Spinal cord (tissue), 10 donors: ENCODE data around the gene RTP2. TPM values are rescaled to one million over a fixed set of nuclear protein-coding genes. Genes with fewer than 3 reads are reported as not detected.
A peak's percentile ranks its signal among the peaks of the same experiment; 100 is the strongest.

ENCODE experiments used
- DNase-seq, 6 donors: peaks; one replicate each; pipeline versions ENCODE4 v3.0.0 to v3.0.0-alpha.2; 2013 to 2015; ENCODE audit warnings: low spot score in 6 of 6, low read depth in 4 of 6
- H3K27ac ChIP-seq: one replicate; pipeline ENCODE4 v1.5.1; 2013; ENCODE audit warnings: low read depth, low read length, control low read depth
- H3K27me3 ChIP-seq: one replicate; pipeline ENCODE4 v1.6.1; 2013; ENCODE audit warnings: low read length; ENCODE audit not compliant: control insufficient read depth, insufficient read depth
- H3K36me3 ChIP-seq: one replicate; pipeline ENCODE4 v1.6.1; 2013; ENCODE audit warnings: low read length; ENCODE audit not compliant: control insufficient read depth, insufficient read depth
- H3K4me1 ChIP-seq: one replicate; pipeline ENCODE4 v1.6.1; 2013; ENCODE audit warnings: low read length; ENCODE audit not compliant: control insufficient read depth, insufficient read depth
- H3K4me3 ChIP-seq: one replicate; pipeline ENCODE4 v1.5.1; 2013; ENCODE audit warnings: low read depth, low read length, control low read depth
- H3K9me3 ChIP-seq: one replicate; pipeline ENCODE4 v1.6.1; 2013; ENCODE audit warnings: low read length; ENCODE audit not compliant: control insufficient read depth, insufficient read depth
- WGBS: methylation state at CpG from one replicate; pipeline ENCODE4 v1.1.5; 2013; ENCODE audit warnings: missing lambda C conversion rate; ENCODE audit not compliant: insufficient coverage; 5-methylcytosine and 5-hydroxymethylcytosine counted together
- long read RNA-seq, 4 donors: transcript quantifications; one replicate each; lab custom pipeline, GENCODE V29; 2026
- polyA plus RNA-seq, 2 donors: library from polyadenylated mRNA; unstranded; fragments of 120-200 nt; gene quantifications; one replicate each; pipeline ENCODE4 v1.2.1, GENCODE V29; 2013; ENCODE audit not compliant: insufficient read length in 2 of 2
- total RNA-seq, 2 donors: library from RNA; depleted of rRNA in 1 of 2; stranded (reverse); fragments of 120-200 nt in 1 of 2; fragments of >200 nt in 1 of 2; gene quantifications; one replicate each; pipeline versions ENCODE4 v1.2.3 to v1.2.4, GENCODE V29; 2013 to 2014
- donor health status: healthy.

The RTP2 gene, protein sequence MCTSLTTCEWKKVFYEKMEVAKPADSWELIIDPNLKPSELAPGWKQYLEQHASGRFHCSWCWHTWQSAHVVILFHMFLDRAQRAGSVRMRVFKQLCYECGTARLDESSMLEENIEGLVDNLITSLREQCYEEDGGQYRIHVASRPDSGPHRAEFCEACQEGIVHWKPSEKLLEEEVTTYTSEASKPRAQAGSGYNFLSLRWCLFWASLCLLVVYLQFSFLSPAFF
- total RNA-seq = not detected
- not detected for polyA plus RNA-seq
- long read RNA-seq, donor 1 = 0 reads
- long read RNA-seq, donor 2 = 0 reads
- long read RNA-seq, donor 3 = 0 reads
- long read RNA-seq, donor 4 = 0 reads

DNA sequence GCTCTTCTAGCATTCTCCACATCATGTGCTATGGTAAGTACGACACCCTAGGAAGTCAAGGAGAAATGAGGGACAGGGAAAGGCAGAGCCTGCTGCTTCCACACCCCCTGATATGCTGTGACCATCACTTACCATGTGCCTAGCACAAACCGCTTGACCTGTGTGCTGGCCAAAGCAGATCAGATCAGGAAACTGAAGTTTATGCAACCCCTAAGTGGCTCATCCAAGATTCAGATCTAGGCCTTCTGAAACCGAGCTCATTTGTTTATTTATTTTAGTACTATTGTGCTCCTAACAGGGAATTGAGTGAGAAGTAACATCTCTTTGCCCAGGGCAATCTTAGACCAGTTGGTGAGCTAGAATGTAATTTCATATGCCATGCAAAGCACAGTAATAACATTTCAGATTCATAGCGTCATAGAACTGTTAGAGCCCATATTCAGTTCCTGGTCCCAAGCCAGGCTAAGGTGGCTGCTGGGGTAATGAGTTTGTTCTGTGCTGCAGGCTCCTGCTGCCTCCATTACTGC, at the start of gene RTP2:
RTP2 (minus strand) TSS at position 51 of the 527 bp plus-strand sequence. CDS start 429 bp downstream, outside the sequence.
- no peak within 1 kb of the TSS for H3K27ac ChIP-seq
- H3K9me3 ChIP-seq = no peaks in the 10 kb centered on the region
- H3K36me3 ChIP-seq = no peaks in the 10 kb centered on the region
- H3K4me1 ChIP-seq = peaks cover 3% of the 10 kb centered on the region
- DNase-seq = peak in 1 of 6 donors; percentile 47
- no peaks in the 10 kb centered on the region for H3K27me3 ChIP-seq
- 50% methylated on average over 2 of the region's 4 CpGs for WGBS
- no peak within 1 kb of the TSS for H3K4me3 ChIP-seq

DNA sequence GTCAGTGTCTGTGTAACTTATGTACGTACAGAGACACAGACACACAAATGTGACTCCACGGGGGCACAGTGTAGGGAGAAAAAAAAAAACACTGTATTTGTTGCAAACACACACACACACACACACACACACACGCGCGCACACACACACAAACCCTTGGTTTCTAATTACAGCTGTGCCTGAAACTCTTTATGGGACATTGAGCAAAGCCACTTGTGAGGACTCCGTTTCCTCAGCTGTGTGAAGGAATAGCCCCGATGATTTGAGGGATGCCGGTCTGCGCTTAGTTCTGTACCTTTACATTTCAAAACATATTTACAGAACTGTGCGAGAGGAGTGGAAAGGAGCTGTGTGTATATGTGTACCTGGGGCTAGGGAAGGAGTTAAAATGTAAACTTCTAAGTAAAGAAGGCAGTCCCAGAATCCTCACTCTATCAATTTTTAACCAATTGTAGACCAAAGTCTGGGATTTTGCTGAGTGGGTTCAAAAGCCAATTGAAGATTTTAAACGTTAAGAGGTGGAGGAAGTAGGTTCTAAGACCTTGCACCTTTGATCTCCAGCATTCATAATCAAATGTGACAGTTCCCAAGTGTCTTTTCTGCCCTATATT, 48.3 kb upstream of the RTP2 start:
- peaks cover 4% of the 10 kb centered on the region for H3K27me3 ChIP-seq
- H3K9me3 ChIP-seq = no peaks in the 10 kb centered on the region
- H3K27ac ChIP-seq = no peak overlapping the region
- peak overlapping the region; percentile 19 for H3K4me3 ChIP-seq
- peak in 1 of 6 donors; percentile 31 for DNase-seq
- WGBS = no CpG with 5 or more reads among the region's 11 CpGs
- H3K4me1 ChIP-seq = peaks cover 8% of the 10 kb centered on the region
- H3K36me3 ChIP-seq = no peaks in the 10 kb centered on the region

DNA sequence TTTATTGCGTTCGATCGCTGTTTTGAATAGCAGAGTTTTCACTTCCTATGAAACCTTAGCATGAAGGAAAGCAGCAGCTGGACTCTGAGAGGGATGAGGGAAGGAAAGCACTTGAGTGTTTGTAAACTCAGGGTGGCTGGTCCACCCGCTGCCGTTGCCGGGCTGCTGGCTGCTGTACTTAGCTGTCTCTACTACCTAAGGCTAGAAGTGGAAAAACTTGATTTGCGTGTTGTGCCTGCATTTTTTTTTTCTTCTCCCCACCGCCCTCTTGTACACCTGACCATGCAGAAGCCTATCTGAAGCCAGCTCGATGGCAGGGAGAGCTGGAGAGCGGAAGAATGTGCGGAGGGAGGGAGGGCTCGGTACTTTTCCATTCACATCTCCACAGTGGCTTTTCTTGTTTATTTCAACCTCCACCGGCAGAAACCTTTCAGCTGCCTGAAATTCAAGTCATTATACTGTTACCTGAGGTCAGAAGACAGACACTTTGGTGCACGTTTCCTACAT, 47.7 kb upstream of the RTP2 start:
- DNase-seq = peak in 3 of 6 donors; percentile 31 to 60 (median 52)
- Histone ChIP-seq H3K4me3 (peak overlapping the region; percentile 19), H3K27ac (no peak overlapping the region)

DNA sequence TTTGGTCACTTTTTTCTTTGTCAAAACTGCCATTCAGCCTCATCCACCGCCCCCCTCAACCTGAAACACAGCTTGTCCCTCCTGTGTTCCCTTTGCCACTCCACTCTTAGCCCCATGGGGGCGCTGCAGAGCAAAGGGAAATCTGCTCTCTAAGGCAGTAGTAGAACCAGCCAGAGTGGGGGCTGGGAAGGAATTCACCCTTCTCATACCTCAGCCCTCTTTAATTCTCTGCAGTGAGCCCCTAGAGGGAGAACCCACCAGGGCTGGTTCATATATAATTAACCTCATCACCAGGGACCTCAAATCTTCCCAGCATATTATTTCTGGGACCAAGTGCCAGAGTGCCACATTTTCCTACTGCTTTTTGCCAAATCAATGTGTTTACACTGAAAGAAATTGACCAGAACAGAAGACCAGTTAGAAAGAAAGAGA, 45.7 kb upstream of the RTP2 start:
- H3K27ac ChIP-seq = peak overlapping the region; percentile 99
- peak in 4 of 6 donors; percentile 86 to 96 (median 94) for DNase-seq
- H3K9me3 ChIP-seq = no peaks in the 10 kb centered on the region
- H3K4me3 ChIP-seq = no peak overlapping the region
- peaks cover 4% of the 10 kb centered on the region for H3K27me3 ChIP-seq
- no peaks in the 10 kb centered on the region for H3K36me3 ChIP-seq
- H3K4me1 ChIP-seq = peaks cover 8% of the 10 kb centered on the region
- 0% methylated on average over 1 of the region's 2 CpGs for WGBS

More for the DNA sequence above, 47.7 kb upstream of the RTP2 start:
- no peaks in the 10 kb centered on the region for H3K36me3 ChIP-seq
- peaks cover 4% of the 10 kb centered on the region for H3K27me3 ChIP-seq
- WGBS = 39% methylated on average over 12 of the region's 14 CpGs
- no peaks in the 10 kb centered on the region for H3K9me3 ChIP-seq
- peaks cover 8% of the 10 kb centered on the region for H3K4me1 ChIP-seq

DNA sequence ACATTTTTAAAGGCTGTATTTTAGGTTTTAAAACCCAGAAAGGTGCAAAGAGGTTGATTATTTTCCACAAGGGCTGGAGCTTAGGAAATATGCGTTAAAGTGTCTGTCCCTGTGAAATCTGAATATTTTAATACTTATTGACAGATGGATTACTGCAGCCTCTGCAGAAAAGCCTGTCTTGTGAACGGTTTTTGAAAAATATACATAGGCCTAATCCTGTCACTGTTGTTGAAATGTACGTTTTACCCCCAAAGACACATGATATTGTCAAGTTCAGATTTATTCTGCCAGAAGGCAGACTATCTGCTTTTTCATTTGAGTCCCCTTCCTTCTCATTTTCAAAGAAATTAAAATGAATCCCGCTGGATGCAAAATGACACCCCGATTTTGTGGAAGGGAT, 45.1 kb upstream of the RTP2 start:
- H3K9me3 ChIP-seq = no peaks in the 10 kb centered on the region
- H3K27ac ChIP-seq = peak overlapping the region; percentile 99
- no peak overlapping the region for H3K4me3 ChIP-seq
- H3K36me3 ChIP-seq = no peaks in the 10 kb centered on the region
- H3K27me3 ChIP-seq = peaks cover 6% of the 10 kb centered on the region
- no peak for DNase-seq
- peaks cover 10% of the 10 kb centered on the region for H3K4me1 ChIP-seq
- 32% methylated on average over 4 of the region's 5 CpGs for WGBS

DNA sequence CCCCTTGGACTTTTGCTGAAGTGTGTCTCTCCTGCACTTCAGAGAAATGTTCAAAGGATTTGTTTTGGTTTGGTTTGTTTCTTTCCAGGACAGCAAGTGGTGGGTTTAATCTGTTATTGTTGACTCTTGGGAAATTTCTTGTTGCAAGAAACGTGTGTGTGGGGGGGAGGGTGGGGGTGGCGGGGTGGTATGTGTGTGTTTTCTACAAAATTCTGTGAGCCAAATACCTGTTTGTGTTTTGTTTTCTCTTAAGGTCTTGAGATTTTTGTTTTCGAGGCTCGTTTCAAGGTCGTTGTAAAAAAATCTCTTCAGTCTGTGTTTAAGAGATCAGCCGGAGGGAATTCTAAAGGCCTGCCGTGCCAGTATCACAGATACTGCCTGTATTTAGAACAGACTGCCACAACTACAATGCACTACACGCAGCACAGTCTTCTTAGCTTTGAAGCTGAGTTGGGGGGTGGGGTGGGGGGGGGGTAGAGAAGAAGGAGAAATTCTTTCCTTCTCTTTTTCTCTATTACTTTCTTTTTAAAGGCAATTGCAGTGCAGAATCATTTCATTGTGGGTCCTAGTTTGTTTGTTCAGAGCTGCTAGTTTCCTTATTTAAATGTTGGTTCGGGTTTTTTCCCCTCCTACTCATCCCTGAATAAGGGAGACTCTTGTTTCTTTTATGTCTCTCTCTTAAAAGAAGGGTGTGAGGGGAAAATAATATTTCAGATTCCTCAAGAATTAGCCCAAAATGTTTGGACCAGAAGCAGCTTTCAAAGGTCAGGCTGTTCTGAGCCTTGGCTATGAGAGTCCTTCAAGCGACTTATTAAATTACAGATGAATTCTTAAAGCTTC, 44.3 kb upstream of the RTP2 start:
- Histone ChIP-seq H3K4me1 (peaks cover 17% of the 10 kb centered on the region), H3K27ac (peak overlapping the region; percentile 99), H3K27me3 (peaks cover 3% of the 10 kb centered on the region), H3K36me3 (no peaks in the 10 kb centered on the region), H3K9me3 (no peaks in the 10 kb centered on the region), H3K4me3 (peak overlapping the region; percentile 83)
- WGBS = no CpG with 5 or more reads among the region's 10 CpGs
- peak in 3 of 6 donors; percentile 31 to 83 (median 73) for DNase-seq

DNA sequence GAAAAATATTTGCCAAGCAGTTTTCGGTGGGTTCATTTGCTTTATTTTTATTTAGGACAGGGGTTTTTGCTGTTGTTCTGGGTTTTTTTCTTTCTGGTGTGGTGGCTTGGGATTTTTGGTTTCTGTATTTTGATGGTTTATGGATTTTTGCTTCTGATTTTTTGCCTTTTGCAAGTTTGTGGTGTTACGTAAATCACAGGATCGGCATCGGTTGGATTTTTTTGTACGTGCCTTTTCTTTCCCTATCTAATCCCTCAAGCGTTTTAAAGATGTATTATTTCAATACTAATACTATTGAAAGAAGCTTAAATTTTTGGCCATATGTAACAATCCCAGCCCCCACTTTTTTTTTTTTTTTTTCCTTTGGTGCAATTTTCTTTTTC, 43.7 kb upstream of the RTP2 start:
- Histone ChIP-seq H3K9me3 (no peaks in the 10 kb centered on the region), H3K36me3 (no peaks in the 10 kb centered on the region), H3K4me1 (peaks cover 22% of the 10 kb centered on the region), H3K27me3 (peaks cover 2% of the 10 kb centered on the region), H3K27ac (peak overlapping the region; percentile 99), H3K4me3 (peak overlapping the region; percentile 83)
- peak in 1 of 6 donors; percentile 52 for DNase-seq
- WGBS = no CpG with 5 or more reads among the region's 6 CpGs

DNA sequence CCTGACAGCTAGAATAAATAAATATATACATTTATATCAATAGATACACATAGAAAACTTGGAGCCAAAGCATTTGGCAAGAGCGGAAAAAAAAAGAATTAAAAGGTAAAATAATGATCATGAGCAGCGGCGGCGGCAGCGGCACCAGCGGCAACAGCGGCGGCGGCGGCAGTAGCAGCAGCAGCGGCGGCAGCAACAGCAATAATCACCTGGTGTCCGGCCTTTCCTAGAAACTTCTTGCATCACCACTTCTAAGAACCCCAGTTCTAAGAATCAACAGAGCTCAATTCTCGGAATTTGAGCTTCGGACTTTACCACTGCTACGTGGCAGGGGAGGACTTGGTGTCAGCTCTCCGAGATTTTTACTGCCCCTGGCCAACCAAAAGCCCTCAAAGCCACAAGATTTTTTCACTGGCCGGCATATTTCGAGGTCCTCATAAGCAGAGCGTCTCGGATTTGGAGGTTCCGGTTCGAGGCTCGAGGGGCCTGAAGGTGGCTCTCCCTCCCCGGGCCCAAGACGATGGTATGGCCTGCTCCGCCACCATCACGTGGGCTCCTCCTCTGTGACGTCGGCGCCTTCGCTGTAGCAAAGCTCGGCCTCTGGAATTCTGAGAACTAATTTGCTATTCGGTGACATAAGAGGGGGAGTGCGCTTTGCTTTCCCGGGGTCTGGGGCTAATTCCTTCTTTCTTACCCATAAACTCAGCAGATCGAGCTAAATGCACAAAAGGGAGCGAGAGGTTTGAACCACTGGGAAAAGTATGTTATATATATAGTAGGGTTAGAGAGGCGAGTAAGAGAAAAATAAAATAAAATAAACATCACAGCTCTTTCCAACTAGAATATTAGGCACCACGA, 43.1 kb upstream of the RTP2 start, which contains the start of gene BCL6:
BCL6 (minus strand) TSS at position 268 of the 858 bp plus-strand sequence. CDS start 11,775 bp downstream, outside the sequence.
- DNase-seq = peak; percentile 95 to 99 (median 97)
- H3K9me3 ChIP-seq = no peaks in the 10 kb centered on the region
- H3K4me1 ChIP-seq = peaks cover 28% of the 10 kb centered on the region
- H3K27me3 ChIP-seq = peaks cover 4% of the 10 kb centered on the region
- under 1% methylated on average over 27 of the region's 40 CpGs for WGBS
- peak within 1 kb of the TSS; percentile 99 for H3K27ac ChIP-seq
- peak within 1 kb of the TSS; percentile 83 for H3K4me3 ChIP-seq
- H3K36me3 ChIP-seq = no peaks in the 10 kb centered on the region
